ENCODE measurements around the gene KRTAP5-4.
"Not testable (repeated sequence)": the region's sequence is repeated elsewhere in the genome, so short reads cannot be mapped to it uniquely, and the experiment has no call there.

Gene KRTAP5-4, protein sequence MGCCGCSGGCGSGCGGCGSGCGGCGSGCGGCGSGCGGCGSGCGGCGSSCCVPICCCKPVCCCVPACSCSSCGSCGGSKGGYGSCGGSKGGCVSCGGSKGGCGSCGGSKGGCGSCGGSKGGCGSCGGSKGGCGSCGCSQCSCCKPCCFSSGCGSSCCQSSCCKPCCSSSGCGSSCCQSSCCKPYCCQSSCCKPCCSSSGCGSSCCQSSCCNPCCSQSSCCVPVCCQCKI

DNA sequence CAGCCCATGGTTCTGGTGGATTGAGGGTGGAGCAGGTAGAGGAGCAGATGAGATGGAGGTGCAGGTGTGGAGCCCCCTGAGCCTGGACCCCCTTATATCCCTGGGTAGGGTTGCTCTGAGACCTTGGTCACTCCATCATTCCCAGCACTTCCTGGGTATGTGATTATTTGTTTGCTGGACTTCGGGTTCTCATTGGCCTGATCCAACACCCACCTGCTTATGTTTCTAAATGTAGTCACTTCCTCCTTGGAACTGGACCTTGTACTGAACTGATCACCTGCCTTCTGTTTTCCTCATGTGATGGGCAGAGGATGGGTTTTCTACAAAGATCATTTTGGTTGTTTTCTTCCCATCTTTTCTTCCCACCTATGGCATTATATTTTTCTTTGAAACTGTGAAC, at the start of gene KRTAP5-4:
TSS of gene KRTAP5-4 (minus strand) at position 53 of the 400 bp plus-strand sequence. CDS start at position 8, 45 bp downstream.
- no peak within 1 kb of the TSS for H3K27ac Mint-ChIP-seq
- H3K4me3 Mint-ChIP-seq = no peak within 1 kb of the TSS

DNA sequence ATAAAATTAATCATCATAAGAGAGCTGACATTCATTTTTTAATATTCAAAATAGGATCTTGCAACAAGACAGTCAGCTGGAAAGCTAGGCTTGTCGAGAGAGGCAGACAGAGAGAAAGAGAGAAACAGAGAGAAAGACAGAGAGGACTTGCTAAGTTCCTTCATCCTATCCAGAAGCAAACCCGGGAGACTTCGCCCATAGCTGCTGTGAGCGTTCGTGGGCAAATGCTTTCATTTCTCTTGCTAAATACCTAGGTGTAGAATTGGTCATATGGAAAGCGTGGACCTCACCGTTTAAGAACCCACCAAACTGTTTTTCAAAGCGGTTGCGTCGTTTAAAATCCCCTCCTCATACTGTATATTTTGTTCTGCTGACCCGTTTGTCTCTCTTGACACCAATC, 49.7 kb upstream of the KRTAP5-4 start:
- no peak overlapping the region for H3K27ac Mint-ChIP-seq
- peaks cover 52% of the 10 kb centered on the region for H3K27me3 Mint-ChIP-seq
- no peak for DNase-seq
- H3K4me3 Mint-ChIP-seq = no peak overlapping the region
- no peaks in the 10 kb centered on the region for H3K4me1 Mint-ChIP-seq (ENCODE audit: low read depth)
- no peaks in the 10 kb centered on the region for H3K9me3 Mint-ChIP-seq
- H3K36me3 Mint-ChIP-seq (ENCODE audit: low read depth) = no peaks in the 10 kb centered on the region

More for the DNA sequence above, at the start of gene KRTAP5-4:
- H3K9me3 Mint-ChIP-seq = no peaks in the 10 kb centered on the region
- H3K36me3 Mint-ChIP-seq (ENCODE audit: low read depth) = no peaks in the 10 kb centered on the region
- no peak for DNase-seq
- H3K27me3 Mint-ChIP-seq = peaks cover 15% of the 10 kb centered on the region
- peaks cover 7% of the 10 kb centered on the region for H3K4me1 Mint-ChIP-seq (ENCODE audit: low read depth)

DNA sequence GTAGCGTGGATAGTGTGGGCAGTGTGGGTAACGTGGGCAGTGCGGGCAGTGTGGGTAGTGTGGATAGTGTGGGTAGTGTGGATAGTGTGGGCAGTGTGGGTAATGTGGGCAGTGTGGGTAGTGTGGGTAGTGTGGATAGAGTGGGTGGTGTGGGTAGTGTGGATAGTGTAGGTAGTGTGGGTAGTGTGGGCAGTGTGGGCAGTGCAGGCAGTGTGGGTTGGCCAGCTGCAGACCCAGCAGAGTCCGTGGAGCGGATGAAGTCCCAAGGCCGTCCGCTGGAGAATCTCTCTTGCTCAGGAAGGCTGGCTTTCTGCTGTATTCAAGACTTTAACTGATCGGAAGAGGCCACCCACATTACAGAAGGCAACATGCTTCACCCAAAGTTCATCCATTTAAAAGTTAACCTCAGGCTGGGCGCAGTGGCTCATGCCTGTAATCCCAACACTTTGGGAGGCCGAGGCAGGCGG, 49.0 kb upstream of the KRTAP5-4 start:
- no peak overlapping the region for H3K4me3 Mint-ChIP-seq
- H3K9me3 Mint-ChIP-seq = no peaks in the 10 kb centered on the region
- H3K36me3 Mint-ChIP-seq (ENCODE audit: low read depth) = no peaks in the 10 kb centered on the region
- DNase-seq = no peak
- H3K4me1 Mint-ChIP-seq (ENCODE audit: low read depth) = no peaks in the 10 kb centered on the region
- H3K27ac Mint-ChIP-seq = no peak overlapping the region
- peaks cover 51% of the 10 kb centered on the region for H3K27me3 Mint-ChIP-seq

DNA sequence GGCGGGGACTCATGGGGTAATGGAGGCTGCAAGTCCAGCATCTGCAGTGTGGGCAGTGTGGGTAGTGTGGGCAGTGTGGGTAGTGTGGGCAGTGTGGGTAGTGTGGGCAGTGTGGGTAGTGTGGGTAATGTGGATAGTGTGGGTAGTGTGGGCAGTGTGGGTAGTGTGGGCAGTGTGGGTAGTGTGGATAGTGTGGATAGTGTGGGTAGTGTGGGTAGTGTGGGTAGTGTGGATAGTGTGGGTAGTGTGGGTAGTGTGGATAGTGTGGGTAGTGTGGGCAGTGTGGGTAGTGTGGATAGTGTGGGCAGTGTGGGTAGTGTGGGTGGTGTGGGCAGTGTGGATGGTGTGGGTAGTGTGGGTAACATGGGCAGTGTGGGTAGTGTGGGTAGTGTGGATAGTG, 48.5 kb upstream of the KRTAP5-4 start:
- peaks cover 47% of the 10 kb centered on the region for H3K27me3 Mint-ChIP-seq
- H3K36me3 Mint-ChIP-seq (ENCODE audit: low read depth) = not testable (repeated sequence)

DNA sequence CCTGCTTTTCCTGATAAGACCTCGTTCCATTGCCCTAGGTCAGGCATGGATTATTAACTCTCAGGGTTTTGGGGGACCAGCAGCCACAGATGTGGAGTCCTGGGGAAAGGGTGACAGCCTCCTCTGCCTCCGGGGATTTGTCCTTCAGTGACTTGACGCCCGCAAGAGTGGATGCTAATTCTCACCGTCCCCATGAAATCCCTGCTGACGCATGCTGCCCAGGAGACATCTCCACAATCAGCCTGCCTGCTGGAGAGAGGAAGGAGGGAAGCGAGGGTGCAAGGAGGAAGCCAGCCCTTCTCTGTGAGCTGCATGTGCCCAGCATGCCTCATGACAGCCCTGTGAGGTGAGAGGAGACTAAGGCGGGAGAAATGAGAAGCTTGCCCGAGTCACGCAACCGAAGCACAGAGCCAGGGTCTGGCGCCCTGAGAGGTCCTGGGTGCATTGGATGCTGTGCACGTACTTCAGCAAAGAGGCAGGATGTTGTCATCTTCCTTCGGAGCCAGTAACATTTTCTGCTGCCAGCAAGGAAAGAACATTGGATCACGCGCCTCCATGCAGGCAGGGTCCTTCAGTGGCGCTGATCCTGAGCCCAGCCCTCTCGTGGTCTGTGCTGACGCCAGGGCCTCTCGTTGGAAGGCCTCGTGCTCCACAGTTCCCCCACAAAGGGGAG, 47.7 kb upstream of the KRTAP5-4 start:
- no peak overlapping the region for H3K4me3 Mint-ChIP-seq
- H3K27me3 Mint-ChIP-seq = peaks cover 47% of the 10 kb centered on the region
- no peak for DNase-seq
- H3K27ac Mint-ChIP-seq = no peak overlapping the region
- no peaks in the 10 kb centered on the region for H3K36me3 Mint-ChIP-seq (ENCODE audit: low read depth)
- no peaks in the 10 kb centered on the region for H3K4me1 Mint-ChIP-seq (ENCODE audit: low read depth)
- no peaks in the 10 kb centered on the region for H3K9me3 Mint-ChIP-seq

More for the DNA sequence above, 48.5 kb upstream of the KRTAP5-4 start:
- not testable (repeated sequence) for H3K27ac Mint-ChIP-seq; H3K9me3 Mint-ChIP-seq; DNase-seq; H3K4me3 Mint-ChIP-seq; H3K4me1 Mint-ChIP-seq (ENCODE audit: low read depth)

DNA sequence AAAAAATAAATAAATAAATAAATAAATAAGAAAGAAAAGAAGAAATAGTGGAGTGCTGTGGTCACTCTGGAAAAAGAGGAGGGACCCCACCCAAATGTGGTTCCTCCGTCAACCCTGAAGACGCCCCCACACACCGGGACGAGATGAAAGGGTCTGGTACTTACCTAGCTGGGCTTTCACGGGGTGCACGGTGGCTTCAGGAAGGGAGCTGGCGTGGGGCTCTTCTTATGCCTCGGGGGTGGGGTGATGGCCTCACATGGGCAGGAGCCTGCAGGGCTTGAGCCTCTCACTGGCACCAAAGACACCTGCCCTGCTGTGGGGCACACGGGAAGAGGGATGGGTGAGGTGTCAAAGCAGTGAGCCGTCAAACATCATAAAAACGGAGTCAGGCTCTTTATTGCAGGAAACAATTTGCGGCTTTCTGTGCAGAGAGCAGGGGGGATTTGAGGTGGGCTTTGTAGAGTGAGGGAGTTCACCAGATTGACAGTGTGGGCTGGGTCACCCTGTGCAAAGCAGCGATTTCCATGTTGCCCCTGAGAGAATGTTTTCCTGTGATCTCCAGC, 47.1 kb upstream of the KRTAP5-4 start:
- Mint-ChIP-seq H3K9me3 (no peaks in the 10 kb centered on the region), H3K4me3 (no peak overlapping the region), H3K27ac (no peak overlapping the region), H3K36me3 (ENCODE audit: low read depth) (no peaks in the 10 kb centered on the region), H3K27me3 (peaks cover 42% of the 10 kb centered on the region), H3K4me1 (ENCODE audit: low read depth) (no peaks in the 10 kb centered on the region)
- DNase-seq = no peak

DNA sequence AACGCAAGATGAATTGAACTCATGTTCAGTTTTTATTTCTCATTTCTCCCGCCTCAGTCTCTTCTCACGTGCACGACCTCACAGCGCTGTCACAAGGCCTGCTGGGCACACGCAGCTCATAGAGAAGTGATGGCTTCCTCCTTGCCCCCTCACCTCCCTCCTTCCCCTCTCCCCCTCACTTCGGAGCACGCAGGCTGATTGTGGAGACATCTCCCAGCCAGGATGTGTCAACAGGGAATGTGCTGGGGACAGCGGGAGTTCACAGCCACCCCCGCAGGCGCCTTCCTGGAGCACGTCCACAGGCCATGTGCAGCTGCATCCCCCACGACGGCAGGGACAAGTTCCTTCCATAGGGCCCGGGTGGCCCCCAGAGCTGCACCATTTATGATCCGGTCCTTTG, 46.0 kb upstream of the KRTAP5-4 start:
- H3K27me3 Mint-ChIP-seq = peaks cover 38% of the 10 kb centered on the region
- no peaks in the 10 kb centered on the region for H3K9me3 Mint-ChIP-seq
- no peak for DNase-seq
- no peaks in the 10 kb centered on the region for H3K36me3 Mint-ChIP-seq (ENCODE audit: low read depth)
- H3K4me1 Mint-ChIP-seq (ENCODE audit: low read depth) = no peaks in the 10 kb centered on the region
- no peak overlapping the region for H3K27ac Mint-ChIP-seq
- H3K4me3 Mint-ChIP-seq = no peak overlapping the region

DNA sequence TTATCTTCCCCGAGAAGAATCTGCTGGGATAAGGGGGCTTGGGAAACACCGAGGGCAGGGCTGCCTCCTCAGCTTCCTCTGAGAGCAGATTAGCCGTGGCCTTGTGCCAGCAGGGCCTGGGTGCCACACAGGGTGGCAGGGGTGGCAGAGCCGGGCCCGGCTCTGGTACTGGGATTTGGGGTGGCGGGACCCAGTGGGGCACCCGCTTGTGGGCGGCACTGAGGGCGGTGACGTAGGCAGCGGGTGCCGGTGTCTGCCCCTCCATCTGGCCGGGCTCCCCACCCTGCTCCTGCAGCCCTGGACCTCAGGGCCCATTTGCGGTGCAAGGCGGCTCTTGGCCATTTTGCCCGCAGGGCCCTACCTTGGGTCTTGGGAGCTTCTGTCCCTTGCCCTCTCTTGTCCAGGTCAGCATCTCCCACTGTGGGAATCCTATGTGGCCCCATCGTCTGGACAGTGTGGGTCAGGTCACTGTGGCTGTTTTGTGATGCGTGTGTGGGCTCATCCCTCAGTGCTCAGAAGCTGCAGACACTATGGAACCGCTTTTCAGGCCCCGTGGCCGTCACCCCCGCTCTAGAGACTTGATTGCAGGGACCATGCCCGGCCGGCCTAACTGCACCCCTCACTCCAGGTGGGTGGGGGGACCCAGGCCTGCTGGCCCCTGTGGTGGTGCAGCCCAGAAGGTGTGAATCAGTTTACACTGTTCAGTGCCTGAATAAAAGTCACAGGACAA, 45.3 kb upstream of the KRTAP5-4 start:
- Mint-ChIP-seq H3K27ac (no peak overlapping the region), H3K36me3 (ENCODE audit: low read depth) (no peaks in the 10 kb centered on the region), H3K4me1 (ENCODE audit: low read depth) (no peaks in the 10 kb centered on the region), H3K4me3 (no peak overlapping the region), H3K9me3 (no peaks in the 10 kb centered on the region), H3K27me3 (peaks cover 38% of the 10 kb centered on the region)
- DNase-seq = no peak

DNA sequence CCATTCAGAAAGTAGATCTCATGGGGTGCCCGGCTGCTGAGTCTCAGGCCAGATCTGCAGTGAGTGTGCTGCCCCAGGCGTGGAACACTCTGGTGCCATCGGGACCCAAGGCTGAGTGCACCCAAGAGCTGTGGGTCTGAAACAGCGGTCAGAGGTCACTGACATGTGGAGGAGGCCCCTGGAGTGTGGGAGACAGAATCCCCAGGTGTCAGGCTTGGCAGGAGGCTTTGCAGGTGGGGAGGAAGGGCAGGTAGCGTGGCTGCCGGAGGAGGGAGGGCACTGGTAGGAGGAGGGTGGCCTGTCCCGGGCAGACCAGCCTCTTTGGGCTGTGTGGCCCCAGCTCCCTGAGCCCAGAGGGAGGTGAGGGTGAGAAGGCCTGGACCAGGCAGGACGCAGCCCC, 43.4 kb upstream of the KRTAP5-4 start:
- H3K27me3 Mint-ChIP-seq = peaks cover 44% of the 10 kb centered on the region
- no peak overlapping the region for H3K4me3 Mint-ChIP-seq
- H3K27ac Mint-ChIP-seq = no peak overlapping the region
- peaks cover 2% of the 10 kb centered on the region for H3K4me1 Mint-ChIP-seq (ENCODE audit: low read depth)
- no peak for DNase-seq
- H3K36me3 Mint-ChIP-seq (ENCODE audit: low read depth) = no peaks in the 10 kb centered on the region
- no peaks in the 10 kb centered on the region for H3K9me3 Mint-ChIP-seq

DNA sequence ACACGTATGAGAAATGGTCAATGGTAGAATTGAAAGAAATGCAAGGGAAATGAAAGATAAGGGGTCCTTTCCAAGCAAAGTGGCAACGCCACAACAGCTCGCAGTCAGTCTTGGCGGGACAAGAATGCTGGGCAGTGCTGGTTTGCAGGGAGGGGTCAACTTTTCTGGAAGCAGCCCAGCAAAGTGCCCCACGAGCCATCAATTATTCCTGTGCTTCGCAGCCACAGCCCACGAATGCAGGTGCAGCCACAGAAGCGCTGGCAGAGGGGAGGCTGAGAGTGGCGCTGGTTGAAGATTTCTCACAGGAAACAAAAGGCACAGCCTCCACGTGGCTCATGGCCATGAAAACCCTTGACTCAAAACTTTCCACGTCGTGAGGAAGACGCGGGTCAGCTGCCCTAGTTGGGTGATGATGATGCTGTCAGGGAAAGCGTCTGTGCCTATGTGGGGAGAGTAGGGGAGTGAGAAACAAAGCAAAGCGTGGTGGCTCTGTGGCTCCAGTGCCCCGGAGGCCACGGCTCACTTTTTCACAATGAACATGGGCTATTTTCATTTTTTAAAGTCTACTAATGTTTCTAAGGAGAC, 40.9 kb upstream of the KRTAP5-4 start:
- not testable (repeated sequence) for DNase-seq; H3K4me1 Mint-ChIP-seq (ENCODE audit: low read depth); H3K36me3 Mint-ChIP-seq (ENCODE audit: low read depth); H3K4me3 Mint-ChIP-seq; H3K9me3 Mint-ChIP-seq; H3K27ac Mint-ChIP-seq
- H3K27me3 Mint-ChIP-seq = peaks cover 40% of the 10 kb centered on the region

DNA sequence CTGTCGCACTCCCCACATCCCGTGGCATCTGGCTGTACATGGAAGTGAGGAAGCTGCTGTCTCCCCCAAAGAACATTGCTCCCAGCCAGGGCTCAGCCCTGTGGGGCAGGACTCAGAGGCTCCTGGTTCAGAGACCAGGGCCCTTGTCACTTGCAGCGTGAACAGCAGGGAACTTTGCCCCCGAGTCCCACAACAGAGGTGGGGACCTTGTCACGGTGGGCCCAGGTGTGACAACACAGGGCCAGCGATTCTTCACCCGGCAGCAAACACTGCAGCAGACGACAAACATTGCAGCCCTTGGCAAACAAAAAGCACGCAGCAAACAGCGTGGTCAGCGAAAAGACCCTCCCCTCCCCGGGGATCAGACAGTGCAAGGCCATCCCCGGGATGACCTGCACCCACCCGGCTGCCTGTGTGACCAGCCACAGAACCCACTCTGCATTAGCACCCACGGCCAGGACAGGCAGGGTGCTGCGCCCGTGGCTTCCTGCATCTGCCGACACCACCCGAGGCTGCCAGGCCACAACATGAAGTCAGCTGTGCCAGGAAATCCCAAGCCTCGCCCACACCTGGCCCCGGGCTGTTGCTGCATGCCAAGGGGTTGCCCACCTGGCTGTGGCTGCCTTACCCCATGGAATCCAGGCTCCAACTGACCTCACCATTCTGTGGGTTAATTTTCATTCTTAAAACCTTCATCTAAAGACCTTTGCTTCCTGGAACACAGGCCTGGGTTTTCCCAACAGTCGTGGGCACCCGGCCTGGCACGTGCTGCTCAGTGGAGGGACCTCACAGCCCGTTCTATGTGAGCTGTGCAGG, 39.7 kb upstream of the KRTAP5-4 start:
- DNase-seq; H3K4me3 Mint-ChIP-seq; H3K27ac Mint-ChIP-seq; H3K4me1 Mint-ChIP-seq (ENCODE audit: low read depth); H3K36me3 Mint-ChIP-seq (ENCODE audit: low read depth); H3K9me3 Mint-ChIP-seq: not testable (repeated sequence)
- H3K27me3 Mint-ChIP-seq = peaks cover 35% of the 10 kb centered on the region

DNA sequence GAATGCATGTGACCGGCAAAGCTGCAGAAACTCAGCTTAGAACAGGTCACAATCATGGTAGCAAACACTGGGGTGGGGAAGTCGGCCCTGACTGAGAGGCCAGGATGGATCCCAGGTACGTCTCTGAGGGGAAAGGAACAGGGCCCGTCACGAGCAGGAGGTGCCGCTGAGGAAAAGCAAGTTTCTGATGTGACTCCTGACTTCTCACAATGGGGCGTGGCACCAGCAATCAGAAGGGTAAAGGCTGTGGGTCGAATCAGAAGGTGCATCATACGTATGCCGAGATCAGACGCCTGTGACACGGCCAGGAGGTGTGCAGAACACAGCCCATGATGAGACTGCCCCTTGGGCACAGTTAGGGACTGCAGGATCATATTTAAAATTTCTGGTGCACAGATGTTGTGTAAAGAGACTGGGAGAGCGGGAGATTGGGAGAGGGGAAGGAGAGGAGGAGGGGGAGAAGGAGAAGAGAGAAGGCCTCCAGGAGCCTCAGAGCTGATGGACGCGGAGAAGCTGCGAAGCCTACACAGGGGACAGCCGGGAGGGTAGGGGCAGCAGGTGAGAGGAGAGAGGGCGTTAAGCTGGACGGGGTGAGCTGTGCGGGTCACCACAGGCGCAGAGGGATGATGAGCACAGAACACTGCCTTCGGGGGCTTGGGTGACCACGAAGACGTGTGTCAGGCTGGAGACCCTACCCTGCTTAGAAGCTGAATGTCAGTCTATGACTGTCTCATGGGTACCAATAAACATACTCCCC, 38.4 kb upstream of the KRTAP5-4 start:
- peaks cover 5% of the 10 kb centered on the region for H3K4me1 Mint-ChIP-seq (ENCODE audit: low read depth)
- no peak overlapping the region for H3K4me3 Mint-ChIP-seq
- no peak overlapping the region for H3K27ac Mint-ChIP-seq
- H3K9me3 Mint-ChIP-seq = no peaks in the 10 kb centered on the region
- H3K36me3 Mint-ChIP-seq (ENCODE audit: low read depth) = no peaks in the 10 kb centered on the region
- peaks cover 35% of the 10 kb centered on the region for H3K27me3 Mint-ChIP-seq
- DNase-seq = no peak

DNA sequence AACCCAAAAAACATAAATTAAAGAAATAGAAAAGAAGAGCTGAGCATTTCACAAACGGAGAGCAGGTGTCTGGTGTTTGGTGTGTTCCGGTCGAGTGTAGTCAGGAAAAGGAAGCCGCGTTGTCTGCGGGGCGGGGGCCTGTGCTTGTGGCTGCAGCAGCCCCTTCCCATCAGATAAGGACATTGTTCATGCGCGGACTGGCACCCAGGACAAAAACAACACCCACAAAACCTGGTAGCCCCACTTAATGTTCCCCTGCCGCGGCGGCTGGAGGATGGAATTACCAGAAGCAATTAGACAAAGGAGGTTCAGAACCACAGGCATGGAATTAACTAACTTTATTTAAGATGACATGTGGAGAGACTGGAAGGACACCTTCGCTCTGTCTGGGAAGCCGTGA, 37.6 kb upstream of the KRTAP5-4 start:
- Mint-ChIP-seq H3K27ac (no peak overlapping the region), H3K36me3 (ENCODE audit: low read depth) (no peaks in the 10 kb centered on the region), H3K4me3 (no peak overlapping the region), H3K9me3 (no peaks in the 10 kb centered on the region), H3K27me3 (peaks cover 40% of the 10 kb centered on the region), H3K4me1 (ENCODE audit: low read depth) (peaks cover 5% of the 10 kb centered on the region)
- no peak for DNase-seq

Measured in activated T-cell treated with anti-CD3 and anti-CD28 coated beads, Interleukin-2, amount 50 U/mL, for 24 hours (primary cell).